ENCODE measurements around the gene EP400.

DNA sequence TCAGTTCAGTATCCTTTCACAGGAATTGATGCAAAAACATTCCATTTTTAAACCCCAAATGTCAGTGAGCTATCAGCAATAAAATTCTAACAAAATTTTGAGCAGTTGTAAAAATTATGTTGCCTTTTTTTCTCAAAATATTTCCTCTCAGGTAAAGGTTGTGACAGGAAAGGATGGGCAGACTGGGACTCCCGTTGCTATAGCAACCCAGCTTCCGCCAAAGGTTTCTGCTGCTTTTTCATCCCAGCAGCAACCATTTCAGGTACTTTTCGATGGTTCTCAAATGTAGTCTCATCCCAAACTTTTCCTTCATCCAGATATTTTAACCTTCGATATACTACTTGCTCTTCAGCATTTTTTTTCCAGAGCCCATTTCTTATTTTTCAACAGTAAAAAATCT lies 13.6 kb downstream of the EP400 start:
- TF ChIP-seq, protein P1, sequence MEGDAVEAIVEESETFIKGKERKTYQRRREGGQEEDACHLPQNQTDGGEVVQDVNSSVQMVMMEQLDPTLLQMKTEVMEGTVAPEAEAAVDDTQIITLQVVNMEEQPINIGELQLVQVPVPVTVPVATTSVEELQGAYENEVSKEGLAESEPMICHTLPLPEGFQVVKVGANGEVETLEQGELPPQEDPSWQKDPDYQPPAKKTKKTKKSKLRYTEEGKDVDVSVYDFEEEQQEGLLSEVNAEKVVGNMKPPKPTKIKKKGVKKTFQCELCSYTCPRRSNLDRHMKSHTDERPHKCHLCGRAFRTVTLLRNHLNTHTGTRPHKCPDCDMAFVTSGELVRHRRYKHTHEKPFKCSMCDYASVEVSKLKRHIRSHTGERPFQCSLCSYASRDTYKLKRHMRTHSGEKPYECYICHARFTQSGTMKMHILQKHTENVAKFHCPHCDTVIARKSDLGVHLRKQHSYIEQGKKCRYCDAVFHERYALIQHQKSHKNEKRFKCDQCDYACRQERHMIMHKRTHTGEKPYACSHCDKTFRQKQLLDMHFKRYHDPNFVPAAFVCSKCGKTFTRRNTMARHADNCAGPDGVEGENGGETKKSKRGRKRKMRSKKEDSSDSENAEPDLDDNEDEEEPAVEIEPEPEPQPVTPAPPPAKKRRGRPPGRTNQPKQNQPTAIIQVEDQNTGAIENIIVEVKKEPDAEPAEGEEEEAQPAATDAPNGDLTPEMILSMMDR (IDR thresholded peaks at IDR 0.05; ENCODE audit: poor library complexity), result no peak
- TF ChIP-seq EZH2 (IDR thresholded peaks at IDR 0.05; ENCODE audit: borderline replicate concordance) (no peak), EZH2phosphoT487 (IDR thresholded peaks at IDR 0.05; ENCODE audit: low read depth, severe bottlenecking, unreplicated experiment) (no peak)
